ENCODE data around the gene RHO.
"Not testable (repeated sequence)": the region's sequence is repeated elsewhere in the genome, so short reads cannot be mapped to it uniquely, and the experiment has no call there.

Gene RHO

DNA sequence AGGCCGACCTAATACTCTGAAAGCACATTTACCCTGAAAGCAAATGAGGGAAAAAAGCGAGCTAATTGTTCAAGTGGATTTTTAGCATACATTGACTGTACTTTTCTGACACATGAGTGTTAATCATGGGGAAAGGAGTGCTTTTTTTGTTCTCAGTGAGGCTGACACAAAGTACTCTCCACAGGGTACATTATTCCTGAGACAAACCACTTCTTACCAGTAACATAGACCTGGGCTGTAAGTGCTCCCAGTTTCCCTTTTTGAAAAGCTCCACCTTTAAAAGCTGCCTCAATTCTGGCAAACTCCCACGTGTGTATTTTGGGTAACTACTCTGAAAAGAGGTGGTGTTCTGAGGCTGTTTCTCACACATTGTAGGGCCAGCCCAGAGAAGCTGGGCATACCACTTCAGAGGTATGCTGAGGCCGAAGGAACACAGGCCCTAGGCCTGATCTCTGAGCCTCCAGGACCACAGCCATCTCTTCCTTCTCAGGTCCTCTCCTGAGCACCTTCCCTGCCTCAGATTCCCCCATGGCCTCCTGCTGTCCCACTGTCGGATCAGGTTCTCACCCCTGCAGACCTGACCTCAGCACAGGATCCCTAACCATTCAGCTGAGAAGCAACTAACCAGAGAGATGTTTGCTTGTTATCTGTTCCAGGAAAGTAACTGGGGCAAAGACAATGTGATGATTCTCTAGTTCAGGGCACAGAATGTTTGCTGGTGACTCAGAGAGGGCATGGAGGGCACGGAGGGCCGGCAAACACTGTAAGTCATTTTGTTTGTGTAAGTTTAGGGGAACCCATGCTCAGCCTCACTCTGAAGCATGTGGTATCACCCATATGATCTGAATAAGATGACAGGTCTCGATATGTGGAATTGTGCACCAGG is 29.6 kb upstream of the RHO start:
- H3K4me2 ChIP-seq (ENCODE audit: insufficient read depth, low read length); H3K4me3 ChIP-seq (ENCODE audit: low read depth in 1 of 2, low read length in 2 of 2); H3K9ac ChIP-seq (ENCODE audit: low read depth, low read length); H4K20me1 ChIP-seq (ENCODE audit: insufficient read depth, low read length); H3K27me3 ChIP-seq (ENCODE audit: insufficient read depth, low read length, poor library complexity); DNase-seq; ATAC-seq (ENCODE audit: insufficient read depth, low read depth); H2AFZ ChIP-seq (ENCODE audit: low read depth, low read length); H3K4me1 ChIP-seq (ENCODE audit: insufficient read depth, low read length); H3K9me3 ChIP-seq (ENCODE audit: insufficient read depth, low read length, severe bottlenecking); H3K27ac ChIP-seq (ENCODE audit: low read length); H3K79me2 ChIP-seq (ENCODE audit: insufficient read depth, low read length): not testable (repeated sequence)
- peaks cover 44% of the 10 kb centered on the region for H3K36me3 ChIP-seq (ENCODE audit: insufficient read depth, low read length)

DNA sequence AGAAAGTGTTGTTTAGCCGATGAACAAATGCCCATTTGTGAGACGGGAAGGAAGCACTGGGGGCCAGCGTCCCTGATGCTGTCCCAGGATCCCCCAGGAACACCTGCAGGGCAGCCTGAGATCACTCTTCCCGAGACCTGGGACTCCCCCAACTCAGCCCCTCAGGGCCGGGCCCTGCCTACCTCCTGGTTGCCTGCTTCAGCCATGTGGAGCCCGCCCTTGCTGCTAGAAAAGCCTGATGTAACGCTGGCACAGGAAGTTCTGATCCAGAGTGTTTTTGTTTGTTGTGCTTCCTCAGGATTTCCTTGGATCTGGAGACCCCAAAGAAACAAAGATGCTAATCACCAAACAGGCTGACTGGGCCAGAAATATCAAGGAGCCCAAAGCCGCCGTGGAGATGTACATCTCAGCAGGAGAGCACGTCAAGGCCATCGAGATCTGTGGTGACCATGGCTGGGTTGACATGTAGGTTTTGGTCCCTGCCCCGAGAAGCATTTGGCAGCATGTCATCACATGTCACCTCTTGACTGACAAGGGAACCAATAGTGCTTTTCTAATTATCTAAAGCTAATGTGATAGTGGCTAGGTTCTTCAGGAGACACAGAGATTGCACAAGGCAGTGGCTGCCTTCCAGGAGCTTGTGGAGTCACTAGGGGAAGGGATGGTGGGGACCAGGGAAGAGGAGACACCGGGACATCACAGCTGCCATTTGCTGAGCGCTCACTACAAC is 28.7 kb upstream of the RHO start:
- H3K79me2 ChIP-seq (ENCODE audit: insufficient read depth, low read length): not testable (repeated sequence)

DNA sequence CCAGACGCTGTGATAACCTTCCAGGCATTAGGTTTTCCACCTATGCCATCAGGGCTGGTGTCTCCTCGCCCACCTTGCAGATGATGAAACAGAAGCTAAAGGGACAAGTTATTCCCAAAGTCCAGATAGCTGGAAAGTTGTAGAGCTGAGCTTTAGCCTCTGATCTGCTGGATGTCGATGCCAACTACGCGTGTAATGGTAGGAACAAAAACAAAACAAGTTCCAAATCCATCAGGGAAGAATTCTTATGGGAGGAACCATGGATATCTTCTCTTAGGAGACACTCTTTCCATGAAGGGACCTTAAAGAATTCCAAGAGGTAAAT is 28.1 kb upstream of the RHO start:
- H3K9ac ChIP-seq (ENCODE audit: low read depth, low read length): no peak overlapping the region
- DNase-seq (no peak), ATAC-seq (ENCODE audit: insufficient read depth, low read depth) (no peak)
- no peaks in the 10 kb centered on the region for H4K20me1 ChIP-seq (ENCODE audit: insufficient read depth, low read length)
- H2AFZ ChIP-seq (ENCODE audit: low read depth, low read length): no peak overlapping the region
- H3K27ac ChIP-seq (ENCODE audit: low read length): no peak overlapping the region
- no peaks in the 10 kb centered on the region for H3K4me1 ChIP-seq (ENCODE audit: insufficient read depth, low read length)
- H3K4me3 ChIP-seq (ENCODE audit: low read depth in 1 of 2, low read length in 2 of 2): no peak overlapping the region
- H3K27me3 ChIP-seq (ENCODE audit: insufficient read depth, low read length, poor library complexity): no peaks in the 10 kb centered on the region
- peaks cover 50% of the 10 kb centered on the region for H3K36me3 ChIP-seq (ENCODE audit: insufficient read depth, low read length)
- no peaks in the 10 kb centered on the region for H3K79me2 ChIP-seq (ENCODE audit: insufficient read depth, low read length)
- TF ChIP-seq, protein P1, sequence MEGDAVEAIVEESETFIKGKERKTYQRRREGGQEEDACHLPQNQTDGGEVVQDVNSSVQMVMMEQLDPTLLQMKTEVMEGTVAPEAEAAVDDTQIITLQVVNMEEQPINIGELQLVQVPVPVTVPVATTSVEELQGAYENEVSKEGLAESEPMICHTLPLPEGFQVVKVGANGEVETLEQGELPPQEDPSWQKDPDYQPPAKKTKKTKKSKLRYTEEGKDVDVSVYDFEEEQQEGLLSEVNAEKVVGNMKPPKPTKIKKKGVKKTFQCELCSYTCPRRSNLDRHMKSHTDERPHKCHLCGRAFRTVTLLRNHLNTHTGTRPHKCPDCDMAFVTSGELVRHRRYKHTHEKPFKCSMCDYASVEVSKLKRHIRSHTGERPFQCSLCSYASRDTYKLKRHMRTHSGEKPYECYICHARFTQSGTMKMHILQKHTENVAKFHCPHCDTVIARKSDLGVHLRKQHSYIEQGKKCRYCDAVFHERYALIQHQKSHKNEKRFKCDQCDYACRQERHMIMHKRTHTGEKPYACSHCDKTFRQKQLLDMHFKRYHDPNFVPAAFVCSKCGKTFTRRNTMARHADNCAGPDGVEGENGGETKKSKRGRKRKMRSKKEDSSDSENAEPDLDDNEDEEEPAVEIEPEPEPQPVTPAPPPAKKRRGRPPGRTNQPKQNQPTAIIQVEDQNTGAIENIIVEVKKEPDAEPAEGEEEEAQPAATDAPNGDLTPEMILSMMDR (IDR thresholded peaks at IDR 0.05; ENCODE audit: borderline replicate concordance, extremely low read depth, low read length, poor library complexity, severe bottlenecking): no peak
- TF ChIP-seq EZH2 (IDR thresholded peaks at IDR 0.05; ENCODE audit: borderline replicate concordance, low read depth, low read length, severe bottlenecking): no peak
- H3K4me2 ChIP-seq (ENCODE audit: insufficient read depth, low read length): no peak overlapping the region
- no peaks in the 10 kb centered on the region for H3K9me3 ChIP-seq (ENCODE audit: insufficient read depth, low read length, severe bottlenecking)

More for the DNA sequence above, 28.7 kb upstream of the RHO start:
- not testable (repeated sequence) for H2AFZ ChIP-seq (ENCODE audit: low read depth, low read length); H3K4me2 ChIP-seq (ENCODE audit: insufficient read depth, low read length); H3K27me3 ChIP-seq (ENCODE audit: insufficient read depth, low read length, poor library complexity); H3K4me1 ChIP-seq (ENCODE audit: insufficient read depth, low read length); H3K9ac ChIP-seq (ENCODE audit: low read depth, low read length); DNase-seq; H3K9me3 ChIP-seq (ENCODE audit: insufficient read depth, low read length, severe bottlenecking); H3K27ac ChIP-seq (ENCODE audit: low read length); H4K20me1 ChIP-seq (ENCODE audit: insufficient read depth, low read length); ATAC-seq (ENCODE audit: insufficient read depth, low read depth); H3K4me3 ChIP-seq (ENCODE audit: low read depth in 1 of 2, low read length in 2 of 2)
- H3K36me3 ChIP-seq (ENCODE audit: insufficient read depth, low read length): peaks cover 49% of the 10 kb centered on the region

DNA sequence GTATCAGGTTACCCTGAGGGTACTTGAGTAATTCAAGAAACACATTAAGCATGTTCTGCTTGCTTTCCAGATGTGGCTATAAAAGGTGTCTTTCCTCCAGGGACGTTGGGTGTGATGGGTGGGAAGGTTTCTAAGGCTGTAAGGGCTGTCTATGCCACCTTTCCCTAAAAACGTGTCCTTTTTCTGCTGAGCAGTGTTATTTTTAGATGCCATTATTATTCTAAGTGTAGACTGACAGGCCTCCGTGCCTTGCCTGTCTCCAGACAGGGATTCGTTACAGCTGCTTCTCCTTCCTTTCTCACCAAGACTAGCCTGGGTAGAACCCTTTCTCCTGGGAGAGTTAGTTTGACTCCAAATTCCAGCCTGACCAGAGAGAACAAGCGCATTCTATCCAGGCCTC is 26.8 kb upstream of the RHO start:
- Histone ChIP-seq H2AFZ (ENCODE audit: low read depth, low read length) (no peak overlapping the region), H3K27me3 (ENCODE audit: insufficient read depth, low read length, poor library complexity) (no peaks in the 10 kb centered on the region), H3K4me2 (ENCODE audit: insufficient read depth, low read length) (no peak overlapping the region), H4K20me1 (ENCODE audit: insufficient read depth, low read length) (no peaks in the 10 kb centered on the region), H3K9ac (ENCODE audit: low read depth, low read length) (no peak overlapping the region), H3K9me3 (ENCODE audit: insufficient read depth, low read length, severe bottlenecking) (no peaks in the 10 kb centered on the region), H3K4me1 (ENCODE audit: insufficient read depth, low read length) (no peaks in the 10 kb centered on the region), H3K27ac (ENCODE audit: low read length) (no peak overlapping the region), H3K79me2 (ENCODE audit: insufficient read depth, low read length) (no peaks in the 10 kb centered on the region), H3K36me3 (ENCODE audit: insufficient read depth, low read length) (peaks cover 56% of the 10 kb centered on the region), H3K4me3 (ENCODE audit: low read depth in 1 of 2, low read length in 2 of 2) (no peak overlapping the region)
- no peak for DNase-seq
- no peak for ATAC-seq (ENCODE audit: insufficient read depth, low read depth)
- no peak for TF ChIP-seq EZH2 (IDR thresholded peaks at IDR 0.05; ENCODE audit: borderline replicate concordance, low read depth, low read length, severe bottlenecking)
- TF ChIP-seq, protein P1 (IDR thresholded peaks at IDR 0.05; ENCODE audit: borderline replicate concordance, extremely low read depth, low read length, poor library complexity, severe bottlenecking): no peak
